GM12801 (cell line): ENCODE measurements around the gene GALNT9.

Experiments used
- TF ChIP-seq, protein P1 (sequence below): IDR thresholded peaks from one replicate; pipeline ENCODE4 v1.5.1; 2011; ENCODE audit warnings: control low read depth; ENCODE audit not compliant: insufficient read length; ENCODE audit errors: extremely low read depth

Gene GALNT9

GRCh38 chr12:132355742-132356681, 26.6 kb upstream of the GALNT9 start:
- TF ChIP-seq, protein P1, sequence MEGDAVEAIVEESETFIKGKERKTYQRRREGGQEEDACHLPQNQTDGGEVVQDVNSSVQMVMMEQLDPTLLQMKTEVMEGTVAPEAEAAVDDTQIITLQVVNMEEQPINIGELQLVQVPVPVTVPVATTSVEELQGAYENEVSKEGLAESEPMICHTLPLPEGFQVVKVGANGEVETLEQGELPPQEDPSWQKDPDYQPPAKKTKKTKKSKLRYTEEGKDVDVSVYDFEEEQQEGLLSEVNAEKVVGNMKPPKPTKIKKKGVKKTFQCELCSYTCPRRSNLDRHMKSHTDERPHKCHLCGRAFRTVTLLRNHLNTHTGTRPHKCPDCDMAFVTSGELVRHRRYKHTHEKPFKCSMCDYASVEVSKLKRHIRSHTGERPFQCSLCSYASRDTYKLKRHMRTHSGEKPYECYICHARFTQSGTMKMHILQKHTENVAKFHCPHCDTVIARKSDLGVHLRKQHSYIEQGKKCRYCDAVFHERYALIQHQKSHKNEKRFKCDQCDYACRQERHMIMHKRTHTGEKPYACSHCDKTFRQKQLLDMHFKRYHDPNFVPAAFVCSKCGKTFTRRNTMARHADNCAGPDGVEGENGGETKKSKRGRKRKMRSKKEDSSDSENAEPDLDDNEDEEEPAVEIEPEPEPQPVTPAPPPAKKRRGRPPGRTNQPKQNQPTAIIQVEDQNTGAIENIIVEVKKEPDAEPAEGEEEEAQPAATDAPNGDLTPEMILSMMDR = no peak

DNA sequence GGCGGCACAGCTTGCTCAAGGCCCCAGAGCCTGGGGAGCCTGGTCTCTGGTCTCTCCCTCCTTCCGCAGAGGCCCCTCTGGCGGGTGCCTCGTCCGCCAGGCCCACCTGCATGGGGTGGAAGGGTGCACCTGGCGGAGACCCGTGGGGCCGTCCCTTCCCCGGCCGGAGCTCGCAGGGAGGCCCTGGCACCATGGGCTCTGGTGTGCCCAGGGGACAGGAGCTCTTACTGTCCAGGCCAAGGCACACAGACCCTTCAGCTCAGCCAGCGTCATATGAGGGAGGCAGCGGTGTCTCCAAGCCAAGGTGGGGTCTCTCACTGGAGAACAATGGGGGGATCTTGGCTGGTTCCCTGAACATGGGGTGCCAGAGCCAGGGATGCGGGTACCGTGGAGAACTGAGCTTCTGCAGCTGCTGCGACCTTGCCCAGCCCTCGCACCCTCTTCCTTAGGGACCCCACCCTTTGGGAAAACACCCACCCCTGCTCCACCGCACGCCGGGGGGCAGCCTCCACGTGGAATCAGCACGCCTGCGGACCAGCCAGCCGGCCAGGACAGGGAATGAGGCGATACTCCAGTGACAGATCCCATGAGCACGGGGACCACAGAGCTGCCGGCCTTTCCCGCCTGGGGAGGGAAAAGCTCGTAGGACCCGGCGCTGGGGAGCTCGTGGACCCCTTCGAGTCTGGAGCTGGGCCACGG, 25.7 kb upstream of the GALNT9 start:
- TF ChIP-seq, protein P1 = no peak

- TF ChIP-seq, protein P1 = no peak
Observed at GRCh38 chr12:132354211-132354981, 25.0 kb upstream of the GALNT9 start.

GRCh38 chr12:132353811-132354210, 24.4 kb upstream of the GALNT9 start:
- TF ChIP-seq, protein P1 = no peak

DNA sequence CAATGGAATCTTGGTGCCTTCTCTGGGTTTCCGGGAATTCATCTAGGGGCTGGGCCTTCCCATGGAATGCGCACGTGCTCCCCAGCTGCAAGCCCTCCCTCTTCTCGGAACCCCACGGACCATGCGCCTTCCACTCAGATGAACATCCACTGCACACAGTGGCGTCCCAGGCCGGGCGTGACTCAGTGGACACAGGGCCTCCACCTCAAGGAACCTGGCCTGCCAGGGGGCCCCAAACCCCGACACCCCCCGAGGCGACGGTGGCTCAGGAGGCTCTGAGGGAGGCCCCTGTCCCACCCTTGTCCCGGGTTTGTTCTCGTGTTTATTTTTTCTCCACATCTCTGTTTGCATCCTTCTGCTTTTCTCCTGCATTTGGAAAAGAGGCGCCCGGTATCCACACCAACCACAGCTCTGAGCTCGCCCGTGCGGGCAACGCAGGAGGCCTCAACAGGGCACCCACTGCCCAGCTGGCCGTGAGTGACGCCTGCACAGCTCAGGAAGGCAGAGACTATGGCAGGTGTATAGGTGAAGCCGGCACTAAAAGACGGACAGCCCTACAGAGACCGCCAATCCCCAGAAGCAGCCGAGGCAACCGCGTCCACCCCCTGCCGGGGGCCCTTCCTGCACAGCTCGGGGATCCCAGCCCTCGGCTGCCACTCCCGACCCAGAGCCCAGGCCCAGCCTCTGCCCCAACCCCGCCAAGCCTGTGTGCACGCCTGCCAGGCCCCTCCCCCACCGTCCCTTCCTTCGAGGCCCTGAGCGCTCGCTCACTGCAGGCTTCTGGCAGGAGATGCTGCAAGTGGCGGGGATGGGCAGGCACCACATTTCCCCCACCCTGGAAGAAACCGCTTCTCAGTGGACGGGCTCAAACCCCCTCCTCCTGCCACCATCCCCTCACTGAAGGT, 23.8 kb upstream of the GALNT9 start:
- TF ChIP-seq, protein P1 = no peak

DNA sequence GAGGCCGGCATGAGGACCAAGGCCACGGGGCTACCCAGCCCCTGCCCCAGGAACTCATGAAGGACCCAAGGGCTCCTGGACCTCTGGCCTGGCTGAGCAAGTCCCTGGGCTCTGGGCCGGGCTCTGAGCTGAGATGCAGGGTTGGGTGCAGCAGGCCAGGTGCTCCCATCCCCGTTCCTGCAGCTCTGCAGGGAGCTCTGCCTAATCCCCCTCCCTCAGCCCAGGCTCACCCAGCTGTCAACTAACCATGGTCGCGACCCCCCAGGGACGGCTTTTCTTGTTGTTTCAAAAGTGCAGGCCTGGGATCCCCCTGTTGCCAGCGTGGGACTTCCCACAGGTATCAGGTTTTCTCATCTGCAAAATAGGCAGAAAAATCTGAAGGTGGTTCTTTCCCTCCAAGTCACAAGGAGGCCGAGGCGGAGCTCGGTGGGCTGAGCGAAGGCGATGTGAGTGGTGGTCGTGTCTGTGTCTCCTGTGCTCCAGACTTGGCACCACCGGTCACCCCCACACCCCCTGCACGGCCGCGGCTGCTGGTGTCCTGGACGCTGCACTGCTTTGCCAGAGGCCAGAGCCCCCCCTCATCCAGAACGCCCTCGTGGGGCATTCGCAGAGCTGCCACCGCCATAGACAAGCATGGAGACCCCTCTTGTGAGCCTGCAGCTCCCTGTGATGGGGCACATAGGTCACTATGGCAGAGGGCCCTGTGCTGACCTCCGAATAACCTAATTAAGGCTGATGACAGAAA, 22.5 kb upstream of the GALNT9 start:
- TF ChIP-seq, protein P1 = no peak
